HepG2 (cell line): ENCODE data around the gene NPSR1.

ENCODE experiments used
- ATF1 ChIP-seq: IDR thresholded peaks from 2 replicates; pipeline ENCODE4 v1.6.1; 2016; ENCODE audit warnings: mild to moderate bottlenecking, control low read depth
- EZH2 ChIP-seq: conservative IDR thresholded peaks from 2 replicates; pipeline ENCODE4 v1.6.1; 2012; ENCODE audit warnings: mild to moderate bottlenecking, low read depth, low read length, moderate library complexity
- GABPA ChIP-seq, 2 experiments: IDR thresholded peaks; 2 replicates each; pipeline ENCODE4 v1.6.1; 2011 to 2016; ENCODE audit warnings: low read depth in 2 of 2, low read length in 1 of 2, missing biosample characterization in 1 of 2, missing genetic modification characterization in 1 of 2
- GLI4 ChIP-seq: sonication (generic); formaldehyde crosslinking; IDR thresholded peaks from 2 replicates; pipeline ENCODE4 v1.5.1; 2020; ENCODE audit warnings: missing genetic modification reagents, mild to moderate bottlenecking, moderate library complexity, borderline replicate concordance
- POLR2AphosphoS5 ChIP-seq: IDR thresholded peaks from 2 replicates; pipeline ENCODE4 v1.6.1; 2012; ENCODE audit warnings: low read depth, low read length
- RELA ChIP-seq: sonication (generic); formaldehyde crosslinking; IDR thresholded peaks from 2 replicates; pipeline ENCODE4 v1.4.0; 2020; ENCODE audit warnings: missing genetic modification reagents
- SRF ChIP-seq: IDR thresholded peaks from 2 replicates; pipeline ENCODE4 v1.6.1; 2011; ENCODE audit warnings: mild to moderate bottlenecking, low read depth, low read length, moderate library complexity
- SRY ChIP-seq: sonication (generic); formaldehyde crosslinking; IDR thresholded peaks from 2 replicates; pipeline ENCODE4 v1.8.0; 2022; ENCODE audit warnings: mild to moderate bottlenecking, missing genetic modification reagents
- ZZZ3 ChIP-seq: sonication (generic); formaldehyde crosslinking; IDR thresholded peaks from 2 replicates; pipeline ENCODE4 v1.4.0; 2020; ENCODE audit warnings: missing genetic modification reagents, mild to moderate bottlenecking, borderline replicate concordance
- TF ChIP-seq, protein P1 (sequence below): sonication (generic); formaldehyde crosslinking; IDR thresholded peaks from 2 replicates; pipeline ENCODE4 v1.5.0; 2020; ENCODE audit warnings: mild to moderate bottlenecking, missing genetic modification reagents, moderate library complexity

GRCh38 chr7:34656041-34656440, 2.0 kb upstream of the NPSR1 start:
- TF ChIP-seq, protein P1, sequence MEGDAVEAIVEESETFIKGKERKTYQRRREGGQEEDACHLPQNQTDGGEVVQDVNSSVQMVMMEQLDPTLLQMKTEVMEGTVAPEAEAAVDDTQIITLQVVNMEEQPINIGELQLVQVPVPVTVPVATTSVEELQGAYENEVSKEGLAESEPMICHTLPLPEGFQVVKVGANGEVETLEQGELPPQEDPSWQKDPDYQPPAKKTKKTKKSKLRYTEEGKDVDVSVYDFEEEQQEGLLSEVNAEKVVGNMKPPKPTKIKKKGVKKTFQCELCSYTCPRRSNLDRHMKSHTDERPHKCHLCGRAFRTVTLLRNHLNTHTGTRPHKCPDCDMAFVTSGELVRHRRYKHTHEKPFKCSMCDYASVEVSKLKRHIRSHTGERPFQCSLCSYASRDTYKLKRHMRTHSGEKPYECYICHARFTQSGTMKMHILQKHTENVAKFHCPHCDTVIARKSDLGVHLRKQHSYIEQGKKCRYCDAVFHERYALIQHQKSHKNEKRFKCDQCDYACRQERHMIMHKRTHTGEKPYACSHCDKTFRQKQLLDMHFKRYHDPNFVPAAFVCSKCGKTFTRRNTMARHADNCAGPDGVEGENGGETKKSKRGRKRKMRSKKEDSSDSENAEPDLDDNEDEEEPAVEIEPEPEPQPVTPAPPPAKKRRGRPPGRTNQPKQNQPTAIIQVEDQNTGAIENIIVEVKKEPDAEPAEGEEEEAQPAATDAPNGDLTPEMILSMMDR (CRISPR knock-in tag), result no peak
- TF ChIP-seq SRY (CRISPR knock-in tag), result no peak
- no peak for TF ChIP-seq RELA (CRISPR knock-in tag)
- no peak for TF ChIP-seq EZH2
- TF ChIP-seq ZZZ3 (CRISPR knock-in tag), result no peak
- no peak for TF ChIP-seq SRF
- no peak for TF ChIP-seq GABPA (IDR thresholded peaks at IDR 0.05; ENCODE audit: low read depth, low read length)
- no peak for TF ChIP-seq GABPA (CRISPR knock-in tag; IDR thresholded peaks at IDR 0.05; ENCODE audit: low read depth)
- TF ChIP-seq ATF1 (CRISPR knock-in tag), result no peak
- no peak for TF ChIP-seq GLI4 (CRISPR knock-in tag)
- TF ChIP-seq POLR2AphosphoS5, result no peak
